GM19455 (cell line): ENCODE results near the gene BANP.
"Not testable (repeated sequence)": the region's sequence is repeated elsewhere in the genome, so short reads cannot be mapped to it uniquely, and the experiment has no call there.

Experiments used
- ATAC-seq: cut with Tn5 transposase; IDR thresholded peaks from one replicate; pipeline ENCODE4 v1.9.1; 2021; ENCODE audit not compliant: unreplicated experiment

The BANP gene

DNA sequence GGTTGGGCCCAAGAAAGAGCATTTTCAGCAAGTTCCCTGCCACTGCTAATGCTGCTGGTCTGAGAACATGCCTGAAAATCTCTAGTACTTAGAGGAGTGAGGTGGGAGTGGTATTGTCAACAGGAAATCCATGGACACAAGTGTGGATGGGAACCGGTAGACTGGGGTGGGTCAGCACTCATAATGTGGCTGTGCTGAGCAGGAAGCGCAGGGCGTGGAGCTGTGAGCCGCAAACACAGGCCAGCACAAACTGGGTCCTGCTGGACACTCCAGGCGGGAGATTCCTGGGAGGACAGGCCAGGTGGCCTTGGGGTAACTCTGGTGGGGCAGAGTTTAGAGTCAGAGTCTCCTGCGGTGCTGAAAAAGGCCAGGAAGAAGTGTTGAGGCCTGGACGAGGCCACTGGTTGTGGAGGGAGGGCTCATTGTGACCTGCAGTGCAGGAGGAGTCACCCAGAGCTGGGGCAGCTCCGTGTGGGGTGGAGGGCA lies 62.6 kb downstream of the BANP start:
- ATAC-seq: no peak

DNA sequence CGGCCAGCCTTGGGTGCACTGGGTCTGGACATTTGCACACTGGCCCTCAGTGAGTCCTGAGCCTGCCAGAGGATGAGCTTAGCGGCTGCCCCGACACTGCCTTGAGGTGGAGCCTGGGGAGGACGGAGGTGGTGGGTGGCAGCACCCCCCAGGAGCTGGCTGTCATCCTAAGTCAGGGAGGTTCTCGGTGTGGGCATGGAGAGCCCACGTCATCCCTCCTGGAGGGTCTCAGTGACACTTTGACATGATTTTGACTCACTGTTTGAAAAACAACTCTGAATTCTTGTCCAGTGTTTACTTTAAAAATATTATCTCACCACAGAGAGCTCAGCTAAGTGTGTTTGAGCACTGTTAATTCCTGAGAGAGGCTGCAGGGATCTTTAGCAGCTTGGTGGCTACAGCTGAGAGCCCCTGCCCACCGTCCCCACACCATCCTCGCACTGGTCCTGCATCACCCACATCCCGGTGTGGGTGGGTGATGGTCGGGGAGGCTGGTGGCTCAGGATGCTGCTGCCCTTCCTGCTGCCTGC lies 63.1 kb downstream of the BANP start:
- ATAC-seq: no peak

DNA sequence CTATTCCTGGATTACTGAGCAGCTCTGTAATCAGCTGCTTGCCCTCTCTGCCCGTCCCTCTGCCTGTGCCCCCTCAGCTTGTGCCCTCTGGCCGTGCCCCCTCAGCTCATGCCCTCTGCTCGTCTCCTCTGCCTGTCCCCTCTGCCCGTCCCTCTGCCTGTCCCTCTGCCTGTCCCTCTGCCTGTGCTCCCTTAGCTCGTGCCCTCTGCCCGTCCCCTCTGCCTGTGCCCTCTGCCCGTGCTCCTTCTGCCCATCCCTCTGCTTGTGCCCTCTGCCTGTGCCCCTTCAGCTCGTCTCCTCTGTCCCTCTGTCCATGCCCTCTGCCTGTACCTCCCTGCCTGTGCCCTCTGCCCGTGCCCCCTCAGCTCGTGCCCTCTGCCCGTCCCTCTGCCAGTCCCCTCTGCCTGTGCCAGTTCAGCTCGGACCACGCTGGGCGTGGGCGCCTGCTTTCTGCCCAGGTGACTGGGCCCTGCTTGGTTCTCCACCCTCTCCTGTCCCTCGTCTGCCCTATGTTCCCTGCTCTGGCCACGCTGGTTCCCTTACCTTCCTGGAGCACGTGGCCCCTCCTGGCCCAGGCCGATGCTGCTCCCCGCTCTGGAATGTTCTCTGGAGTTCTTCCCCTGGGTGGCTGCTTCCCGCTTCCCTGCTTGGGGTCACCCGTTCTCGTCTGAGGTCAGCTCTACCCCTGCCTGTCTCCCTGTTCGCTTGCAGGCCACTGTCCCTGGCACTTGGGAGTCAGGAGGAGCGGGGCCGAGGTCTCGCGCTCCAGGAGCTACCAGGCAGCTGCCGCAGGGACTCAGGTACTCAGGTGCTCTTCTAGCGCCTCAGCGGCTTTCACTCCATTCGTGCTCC lies 63.9 kb downstream of the BANP start:
- ATAC-seq: no peak

DNA sequence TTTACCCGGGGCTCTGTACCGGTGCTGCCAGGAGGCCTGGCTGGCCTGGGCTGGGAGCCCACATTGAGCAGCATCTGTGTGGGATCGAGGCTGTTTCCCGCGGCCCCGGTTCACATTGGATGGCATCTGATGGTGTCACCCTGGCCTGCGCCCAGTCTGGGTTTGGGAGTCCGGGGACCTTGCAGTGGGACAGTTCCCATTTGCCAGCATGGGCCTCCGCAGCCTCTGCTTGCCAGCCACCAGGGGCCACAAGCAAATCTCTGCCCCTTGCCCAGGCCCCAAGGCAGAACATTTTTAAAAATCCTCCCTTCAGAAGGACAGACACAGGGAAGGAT lies 64.5 kb downstream of the BANP start:
- no peak for ATAC-seq

DNA sequence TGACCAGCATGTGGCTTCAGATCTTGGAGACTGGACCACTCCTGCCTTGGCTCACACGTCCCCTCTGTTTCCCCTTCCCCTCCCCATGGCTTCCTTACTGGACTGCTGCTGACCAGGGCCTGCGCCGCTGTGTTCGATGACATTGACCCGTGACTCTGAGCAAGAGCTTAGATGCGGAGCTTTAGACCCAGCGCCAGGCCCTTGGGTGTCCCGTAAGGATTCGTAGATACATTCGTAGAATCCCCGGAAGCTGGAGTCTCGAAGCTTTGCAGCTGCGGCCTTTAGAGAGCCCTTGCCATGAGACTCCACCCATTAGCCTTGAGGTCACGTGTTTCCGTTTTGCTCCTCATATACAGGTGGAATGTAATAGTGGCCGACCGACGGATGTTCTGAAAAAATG lies 65.2 kb downstream of the BANP start:
- not testable (repeated sequence) for ATAC-seq

DNA sequence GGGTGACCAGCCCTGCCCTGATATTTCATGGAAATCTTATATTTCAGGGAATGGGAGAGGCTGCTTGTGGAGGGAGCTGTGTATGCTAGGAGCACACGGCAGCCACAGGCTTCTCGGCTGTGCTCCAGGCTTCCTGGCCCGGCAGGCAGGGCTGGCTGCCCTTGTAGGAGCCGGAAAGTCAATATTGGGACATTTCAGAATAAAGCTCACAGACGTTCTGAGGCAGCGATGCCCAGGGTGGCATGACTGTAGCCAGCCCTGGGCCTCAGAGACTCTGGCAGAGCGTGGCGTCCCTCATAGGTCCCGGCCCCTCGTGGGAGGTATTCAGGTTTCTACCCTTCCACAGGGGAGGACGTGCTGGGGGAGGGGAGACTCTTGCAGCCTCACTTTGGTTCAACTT lies 65.7 kb downstream of the BANP start:
- no peak for ATAC-seq

DNA sequence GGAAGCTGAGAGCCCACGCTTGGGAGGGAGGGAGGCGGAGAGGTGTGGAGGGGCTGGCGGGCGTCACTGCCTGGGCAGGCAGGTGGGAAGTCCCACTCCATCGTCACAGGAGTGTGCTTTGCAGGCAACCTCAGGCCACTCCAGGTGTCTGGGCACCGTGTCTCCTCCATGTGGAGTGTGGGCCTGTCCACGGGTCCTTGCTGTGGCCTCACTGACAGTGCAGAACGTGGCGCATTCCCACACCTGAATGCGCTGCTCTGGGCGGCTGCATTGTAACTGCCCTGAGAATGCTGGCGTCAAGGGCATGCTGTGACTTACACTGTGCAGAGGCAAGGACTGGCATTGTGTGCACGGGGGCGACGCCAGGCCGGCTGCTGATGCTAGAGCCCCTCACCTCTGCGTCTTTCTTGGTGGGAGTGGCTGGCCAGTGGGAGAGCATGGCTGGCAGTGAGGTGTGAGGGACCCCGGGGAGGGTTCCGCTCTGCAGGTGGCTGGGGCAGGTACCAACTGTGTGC lies 66.4 kb downstream of the BANP start:
- ATAC-seq: no peak

DNA sequence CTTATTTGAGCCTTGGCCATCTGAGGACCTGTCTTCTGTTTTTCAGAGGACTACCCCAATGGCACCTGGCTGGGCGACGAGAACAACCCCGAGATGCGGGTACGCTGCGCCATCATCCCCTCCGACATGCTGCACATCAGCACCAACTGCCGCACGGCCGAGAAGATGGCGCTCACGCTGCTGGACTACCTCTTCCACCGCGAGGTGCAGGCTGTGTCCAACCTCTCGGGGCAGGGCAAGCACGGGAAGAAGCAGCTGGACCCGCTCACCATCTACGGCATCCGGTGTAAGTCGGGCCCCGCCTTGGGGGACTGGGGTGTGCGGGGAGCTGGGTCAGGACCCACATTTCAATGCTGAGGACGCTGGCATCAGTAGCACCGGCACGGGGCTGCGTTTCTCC lies 67.1 kb downstream of the BANP start:
- ATAC-seq: not testable (repeated sequence)

DNA sequence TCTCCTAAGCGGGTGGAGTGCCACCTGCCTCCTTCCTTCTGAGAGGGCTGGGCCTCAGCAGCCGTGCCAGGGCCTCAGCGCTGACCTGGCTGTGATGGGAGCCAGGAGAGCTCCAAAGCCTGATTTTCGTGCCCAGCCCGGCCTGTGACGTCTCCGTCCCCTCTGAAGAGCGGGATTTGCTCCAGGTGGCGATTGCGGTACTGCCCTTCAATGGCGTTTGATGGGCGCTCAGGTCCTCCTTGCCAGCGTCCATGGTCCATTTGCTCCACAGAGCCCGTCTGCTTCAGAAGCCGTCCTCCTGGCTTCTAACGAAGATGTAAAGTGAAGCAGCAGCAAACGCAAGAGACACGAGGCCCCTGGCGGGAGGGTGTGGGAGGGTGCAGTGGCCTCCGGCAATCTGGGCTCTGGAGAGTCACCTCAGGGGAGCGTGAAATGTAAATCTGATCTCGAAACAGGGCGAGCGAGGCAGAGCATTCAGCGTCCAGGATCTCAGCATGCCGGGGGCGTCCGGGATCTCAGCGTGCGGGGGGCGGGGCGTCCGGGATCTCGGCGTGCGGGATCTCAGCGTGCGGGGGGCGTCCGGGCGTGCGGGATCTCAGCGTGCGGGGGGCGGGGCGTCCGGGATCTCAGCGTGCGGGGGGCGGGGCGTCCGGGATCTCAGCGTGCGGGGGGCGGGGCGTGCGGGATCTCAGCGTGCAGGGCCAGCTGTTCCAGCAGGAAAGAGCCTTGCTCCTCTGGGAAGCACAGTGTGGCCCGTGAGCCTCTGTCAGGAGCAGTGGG lies 68.0 kb downstream of the BANP start:
- ATAC-seq: not testable (repeated sequence)

DNA sequence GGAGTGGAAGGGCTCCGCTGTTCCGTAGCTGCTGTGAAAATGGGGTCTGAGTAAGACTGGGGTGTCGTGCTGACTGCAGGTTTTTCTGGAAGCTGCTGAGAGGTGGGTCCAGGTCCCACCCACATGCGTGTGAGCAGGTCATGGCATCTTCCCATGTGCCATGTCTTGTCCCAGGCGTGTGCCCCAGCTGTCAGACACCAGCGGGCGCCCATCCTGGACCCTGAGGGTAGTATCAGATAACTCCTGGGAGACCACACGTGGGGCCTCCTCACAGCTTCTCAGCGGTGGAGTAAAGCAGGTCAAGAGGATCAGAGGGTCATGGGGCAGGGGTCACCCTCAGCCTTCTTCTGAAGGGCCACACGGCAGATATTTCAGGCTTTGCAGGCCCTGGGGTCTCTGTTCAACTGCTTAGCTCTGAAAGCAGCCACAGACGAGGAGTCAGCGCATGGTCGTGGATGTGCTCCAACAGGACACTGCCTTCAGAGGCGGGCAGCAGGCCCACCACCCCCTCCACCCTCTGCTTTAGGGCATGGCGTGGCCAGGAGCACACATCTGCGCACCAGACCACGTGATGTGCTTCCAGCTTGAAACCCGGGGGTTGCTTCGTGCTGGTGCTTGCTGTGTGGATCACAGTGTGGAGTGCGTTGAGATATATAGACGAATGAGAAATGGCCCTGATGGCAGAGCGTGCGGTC lies 68.7 kb downstream of the BANP start:
- no peak for ATAC-seq

DNA sequence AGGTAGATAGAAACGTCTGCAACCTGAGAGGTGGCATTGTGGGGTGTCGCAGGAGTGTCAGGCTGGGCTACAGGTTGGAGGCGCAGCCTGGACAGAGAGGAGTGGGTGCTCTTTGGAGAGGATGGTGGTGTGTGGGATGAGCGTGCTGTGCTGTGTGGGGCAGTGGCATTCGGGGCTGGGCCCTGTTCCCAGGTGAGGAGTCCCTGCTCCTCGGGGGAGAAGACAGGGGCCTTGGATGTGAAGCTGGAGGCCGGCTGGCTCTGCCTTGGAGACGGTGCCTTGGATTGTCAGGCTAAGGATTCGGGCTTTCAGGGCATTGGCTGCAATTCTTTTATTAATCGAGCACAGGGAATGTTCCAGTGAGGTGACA lies 69.3 kb downstream of the BANP start:
- no peak for ATAC-seq

DNA sequence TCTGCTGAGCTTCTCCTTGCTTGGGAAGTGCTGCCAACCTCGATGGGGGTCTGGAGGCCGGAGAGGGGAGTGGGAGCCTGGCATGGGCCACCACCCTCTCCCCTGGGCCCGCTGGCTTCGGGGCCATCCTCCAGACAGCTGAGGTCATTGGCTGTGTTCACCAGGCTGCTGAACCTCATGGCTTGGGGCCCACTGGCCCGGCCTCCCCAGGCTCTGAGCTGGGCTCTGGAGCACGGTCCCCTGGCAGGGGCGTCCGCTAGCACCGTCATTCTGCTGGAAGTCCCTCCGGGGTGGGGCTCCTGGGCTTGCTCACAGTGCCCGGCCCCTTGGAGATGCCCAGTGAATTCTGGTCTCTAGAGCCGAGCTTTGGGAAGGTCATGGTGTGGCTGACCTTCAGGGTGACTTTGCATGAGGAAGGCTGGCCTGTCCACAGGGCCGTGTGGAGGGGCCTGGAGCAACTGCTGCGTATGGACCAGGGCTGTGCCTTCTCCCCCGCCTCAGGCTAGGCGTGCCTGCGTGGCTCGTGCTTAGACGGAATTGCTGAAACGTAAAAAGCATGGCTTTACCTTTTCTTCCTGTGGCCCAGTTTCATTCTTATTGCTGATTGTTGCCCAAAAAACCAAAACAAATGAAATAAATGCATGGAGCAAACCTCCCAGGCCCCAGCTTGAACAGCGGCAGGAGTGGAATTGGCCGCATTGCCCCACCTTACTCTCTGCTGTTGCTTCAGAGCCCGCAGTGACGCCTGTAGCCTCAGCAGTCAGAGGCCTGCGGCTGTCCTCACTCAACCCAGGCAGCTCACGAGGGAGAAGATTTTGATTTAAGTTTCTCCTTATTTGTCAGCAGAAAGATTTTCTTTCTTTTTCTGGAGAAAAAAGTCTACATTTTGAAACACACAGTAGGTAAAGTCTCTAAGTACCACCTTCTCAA lies 70.1 kb downstream of the BANP start:
- not testable (repeated sequence) for ATAC-seq

DNA sequence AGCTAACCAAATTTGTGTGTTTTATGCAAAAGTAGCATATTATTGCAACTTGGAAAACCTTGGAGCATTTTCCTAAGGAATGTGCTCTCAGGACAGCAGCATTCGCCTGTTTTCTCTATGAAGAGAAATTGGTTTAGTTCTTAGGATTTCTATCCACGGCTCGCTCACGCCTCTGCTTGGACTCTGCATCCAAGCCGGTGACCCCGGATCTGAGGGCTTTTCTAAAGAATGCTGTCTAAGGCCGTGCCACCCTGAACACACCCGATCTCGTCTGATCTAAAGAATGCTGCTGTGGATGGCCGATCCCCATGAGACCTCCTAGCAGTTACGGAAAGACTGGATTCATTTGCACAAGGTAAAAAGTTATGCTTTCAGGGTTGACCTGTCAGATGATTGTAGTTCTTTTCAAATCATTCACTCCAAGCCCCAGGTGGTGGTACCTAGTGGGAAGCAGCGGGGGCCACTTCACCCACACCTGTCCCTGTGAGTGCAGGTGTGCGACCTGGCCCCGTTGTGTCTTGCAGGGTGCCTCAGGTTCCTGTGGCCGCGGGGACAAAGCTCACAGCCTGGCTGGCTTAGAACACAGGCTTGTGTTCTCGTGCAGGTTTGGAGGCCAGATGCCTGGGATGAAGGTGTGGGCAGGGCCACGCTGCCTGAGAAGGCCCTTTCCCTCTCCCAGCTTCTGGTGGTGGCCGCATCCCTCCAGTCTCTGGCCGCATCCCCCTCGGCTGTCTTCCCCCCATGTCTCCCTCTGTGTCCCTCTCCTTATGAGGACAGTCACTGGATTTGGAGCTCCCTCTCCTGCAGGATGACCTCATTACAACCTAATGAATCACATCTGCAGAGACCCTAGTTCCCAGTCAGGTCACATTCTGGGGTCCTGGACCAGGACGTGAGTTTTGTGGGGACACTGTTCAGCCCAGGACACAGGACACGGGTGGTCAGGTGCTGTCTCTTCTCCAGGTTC lies 71.1 kb downstream of the BANP start:
- no peak for ATAC-seq

DNA sequence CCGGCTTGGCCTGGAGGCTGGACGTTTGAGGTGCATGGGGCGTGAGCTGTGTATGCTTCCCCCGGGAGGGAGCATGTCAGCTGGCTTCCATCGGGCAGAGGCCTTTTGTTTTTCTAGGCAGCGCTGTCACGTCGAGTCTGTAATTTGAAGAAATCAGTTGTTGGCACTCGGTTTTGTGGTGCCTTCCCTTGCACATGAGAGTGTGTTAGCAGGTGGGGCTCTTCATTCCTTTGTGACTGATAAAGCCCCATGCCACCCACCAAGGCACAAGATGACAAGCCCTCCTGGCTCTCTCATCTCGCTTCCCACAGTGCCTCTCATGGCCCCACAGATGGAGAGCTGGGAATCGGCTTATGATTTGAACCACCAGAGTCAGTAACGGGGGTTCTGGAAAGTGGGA lies 72.1 kb downstream of the BANP start:
- ATAC-seq: no peak

DNA sequence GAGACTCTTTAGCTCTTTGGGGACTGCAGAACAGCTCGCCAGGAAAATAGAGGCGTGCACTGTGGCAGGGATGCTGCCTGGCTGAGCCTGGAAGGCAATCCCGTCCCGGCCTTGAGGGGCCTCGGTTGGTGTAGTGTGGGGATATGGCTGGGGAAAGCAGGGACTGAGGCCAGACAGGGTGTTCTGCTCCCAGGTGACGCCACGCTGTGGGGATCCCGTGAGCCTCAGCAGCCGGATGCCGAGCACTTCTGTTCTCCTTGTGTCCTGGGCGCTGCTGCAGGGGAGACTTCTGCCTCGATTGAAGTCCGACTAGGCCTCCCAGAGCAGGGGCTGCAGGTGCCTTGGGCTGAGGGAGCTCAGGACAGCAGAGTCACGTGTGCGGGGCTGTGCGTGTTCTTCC lies 72.6 kb downstream of the BANP start:
- no peak for ATAC-seq

DNA sequence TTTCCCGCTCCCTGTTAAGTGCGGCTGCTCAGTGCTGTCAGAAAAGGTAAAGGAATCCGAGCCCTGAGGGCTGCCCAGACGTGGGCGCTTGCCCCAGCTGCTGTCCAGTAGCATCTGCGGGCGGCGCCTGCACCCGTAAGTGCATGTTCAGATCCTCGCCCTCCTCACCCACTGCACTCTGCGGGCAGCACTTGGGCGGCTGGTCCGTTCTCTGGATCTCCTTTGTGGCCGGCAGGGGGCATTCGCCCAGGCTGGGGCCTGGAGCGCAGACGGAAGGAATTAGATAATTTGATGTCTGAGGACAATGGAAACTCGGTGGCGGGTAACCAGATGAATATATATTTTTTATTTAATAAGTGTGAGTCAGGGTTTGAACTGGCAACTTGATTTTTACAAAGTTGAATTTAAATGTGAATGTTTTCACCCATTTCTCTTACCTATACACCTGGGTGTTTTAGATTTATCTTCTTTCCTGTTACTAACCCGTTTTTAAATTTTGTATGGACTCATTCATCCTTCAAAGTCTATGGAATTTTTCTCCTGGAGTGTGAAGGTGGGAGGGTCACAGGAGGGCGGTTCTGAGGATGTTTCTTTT lies 73.4 kb downstream of the BANP start:
- not testable (repeated sequence) for ATAC-seq

DNA sequence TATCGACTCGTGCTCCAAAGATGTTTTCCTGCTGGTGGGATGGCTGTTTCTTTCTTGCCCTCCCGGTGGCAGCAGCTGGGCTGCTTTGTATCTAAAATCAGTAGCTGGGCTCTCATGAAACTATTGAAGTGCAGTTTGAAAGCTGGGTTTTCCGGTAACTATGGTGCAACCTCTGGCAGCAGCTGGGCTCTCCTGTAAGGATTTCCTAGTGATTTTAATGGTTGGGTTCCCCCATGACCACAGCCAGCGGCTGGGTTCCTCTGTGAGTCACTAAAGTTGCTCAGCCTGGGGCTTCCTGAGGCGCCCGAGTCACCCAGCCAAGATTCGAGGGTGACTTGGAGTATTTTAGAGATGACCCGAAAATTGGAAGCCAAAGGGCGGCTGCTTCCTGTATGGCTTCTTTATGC lies 73.9 kb downstream of the BANP start:
- not testable (repeated sequence) for ATAC-seq

DNA sequence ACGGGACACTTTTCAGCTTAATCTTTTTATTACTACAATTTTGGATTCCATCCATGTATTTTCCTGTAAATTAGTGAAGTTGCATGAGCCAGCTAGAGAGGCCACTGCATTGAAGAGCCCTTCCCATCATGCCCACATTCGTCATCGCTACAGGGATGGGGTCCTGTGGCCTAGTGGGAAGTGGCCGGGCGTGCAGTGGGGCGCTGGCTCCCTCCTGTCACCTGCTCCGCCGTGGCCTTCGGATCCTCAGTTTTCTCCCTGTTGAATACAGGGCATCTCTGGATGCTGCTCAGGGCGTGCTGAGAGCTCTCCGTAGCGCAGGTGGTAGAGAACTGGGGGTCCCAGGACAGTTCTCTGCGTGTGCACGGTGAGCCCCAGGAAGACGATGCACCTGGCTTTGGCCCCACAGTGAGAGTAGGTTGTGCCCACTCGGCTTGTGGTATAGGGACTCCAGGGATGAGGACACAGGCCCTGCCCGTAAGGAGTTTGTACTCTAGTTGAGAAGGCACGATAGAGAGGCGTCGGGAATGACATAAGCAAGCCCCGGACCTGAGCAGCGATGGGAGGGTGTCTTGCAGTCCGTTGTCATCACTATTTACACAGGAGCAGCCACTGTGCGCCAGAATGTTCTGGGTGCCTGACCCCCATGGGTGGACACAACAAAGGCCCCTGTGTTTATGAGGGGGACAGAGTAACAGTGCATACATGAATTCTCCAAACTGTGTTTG lies 74.8 kb downstream of the BANP start:
- not testable (repeated sequence) for ATAC-seq
